Measurements from ENCODE around the gene PRPF31. TPM values are rescaled to one million over a fixed set of nuclear protein-coding genes. Genes with fewer than 3 reads are reported as not detected.
A peak's percentile ranks its signal among the peaks of the same experiment; 100 is the strongest.

PRPF31 gene
- total RNA-seq (2021): 82.1 and 84.4 TPM in 2 replicates
- long read RNA-seq, transcript PRPF31-201 (14 exons, 2,126 nt): major isoform, 505 of 715 reads
- long read RNA-seq, partial matches to known transcripts: 78 of 715 reads
- long read RNA-seq, other reads (novel, unspliced or antisense): 128 of 715 reads

GRCh38 chr19:54115109-54116063 is at the start of gene PRPF31, which contains the start of gene TFPT:
Gene PRPF31, plus strand, starts transcription at chr19:54115754. Its CDS starts 2,525 bp downstream, at chr19:54118279.
Gene TFPT, minus strand, starts transcription at chr19:54115657. Its CDS starts 388 bp downstream, at chr19:54115269.
- Mint-ChIP-seq H3K4me3 (peak within 1 kb of the TSS; percentile 82 to 94), H3K4me1 (peaks cover 9 to 18% of the 10 kb centered on the region in 2 experiments), H3K36me3 (ENCODE audit: insufficient read depth in 1 of 3, low read depth in 3 of 3) (peaks cover 17 to 51% (median 49%) of the 10 kb centered on the region in 3 experiments), H3K27ac (peak within 1 kb of the TSS; percentile 93 to 99 (median 94)), H3K27me3 (ENCODE audit: low read depth) (peaks cover 1% of the 10 kb centered on the region), H3K9me3 (peaks cover 0 to 7% of the 10 kb centered on the region in 2 experiments; a peak in 2 of 5 replicates)
- Histone ChIP-seq H2BK5ac (ENCODE audit: insufficient read length, low read length) (peak within 1 kb of the TSS; percentile 79), H2BK20ac (ENCODE audit: low read depth, low read length, poor library complexity, severe bottlenecking) (no peak within 1 kb of the TSS), H3K14ac (ENCODE audit: insufficient read depth, low read length) (peak within 1 kb of the TSS; percentile 97), H3K4me1 (ENCODE audit: insufficient read depth, low read length) (no peaks in the 10 kb centered on the region; the same call in 1 of the 2 replicates), H3K27me3 (ENCODE audit: insufficient read depth, low read length) (no peaks in the 10 kb centered on the region), H3K79me2 (ENCODE audit: insufficient read depth, low read length) (no peaks in the 10 kb centered on the region; the same call in 1 of the 2 replicates), H2AFZ (ENCODE audit: low read length) (peak within 1 kb of the TSS; percentile 90), H2BK120ac (ENCODE audit: low read depth, low read length, poor library complexity, severe bottlenecking) (no peak within 1 kb of the TSS), H2BK12ac (ENCODE audit: insufficient read length, low read depth, low read length) (no peak within 1 kb of the TSS), H3K9ac (ENCODE audit: extremely low read depth, insufficient read length, low read length) (peak within 1 kb of the TSS; percentile 90), H3K9me3 (ENCODE audit: control insufficient read depth, low read depth, low read length) (no peaks in the 10 kb centered on the region), H4K20me1 (ENCODE audit: control insufficient read depth, insufficient read depth, insufficient read length) (no peaks in the 10 kb centered on the region), H3K4me2 (ENCODE audit: insufficient read depth, insufficient read length, low read length) (peak within 1 kb of the TSS; percentile 85), H2BK15ac (ENCODE audit: low read depth, low read length) (no peak within 1 kb of the TSS), H3T11ph (ENCODE audit: low read length) (no peak within 1 kb of the TSS), H4K91ac (ENCODE audit: insufficient read length, low read depth, low read length) (no peak within 1 kb of the TSS), H3K23ac (ENCODE audit: insufficient read length, low read depth, low read length) (no peak within 1 kb of the TSS), H4K5ac (ENCODE audit: insufficient read length, low read depth, low read length) (peak within 1 kb of the TSS; percentile 50), H3K79me1 (ENCODE audit: insufficient read depth, low read depth, low read length, poor library complexity, severe bottlenecking) (peaks cover 7% of the 10 kb centered on the region), H3K27ac (ENCODE audit: insufficient read length, low read depth, low read length) (no peak within 1 kb of the TSS), H3K4ac (ENCODE audit: low read depth, low read length) (no peak within 1 kb of the TSS), H2AK5ac (ENCODE audit: insufficient read length, low read length) (no peak within 1 kb of the TSS), H4K8ac (replicated peaks; ENCODE audit: insufficient read length, low read depth, low read length) (no peak within 1 kb of the TSS), H3K56ac (ENCODE audit: insufficient read length, low read depth, low read length) (no peak within 1 kb of the TSS), H3K23me2 (ENCODE audit: insufficient read length, low read depth, low read length, poor library complexity, severe bottlenecking) (peaks cover 7% of the 10 kb centered on the region), H3K18ac (ENCODE audit: insufficient read length, low read depth, low read length) (peak within 1 kb of the TSS; percentile 96)
- peak; percentile 96 for DNase-seq
- no peak for TF ChIP-seq CTCF (conservative IDR thresholded peaks at IDR 0.05)
- no CpG with 5 or more reads among the region's 60 CpGs for WGBS (ENCODE audit: extremely low coverage, insufficient read length, low lambda C conversion rate)
